WTC11 (cell line): Measurements from ENCODE around the gene BTBD9. TPM values are rescaled to one million over a fixed set of nuclear protein-coding genes. Genes with fewer than 3 reads are reported as not detected.

ENCODE experiments used
- ATAC-seq: fragments of 200-7000 bp; cut with Tn5 transposase; 2 replicates; pipeline ENCODE4 v1.10.0; 2021; ENCODE audit warnings: mild to moderate bottlenecking, moderate library complexity
- CTCF ChIA-PET: fragments of 300-600 bp; sonication (Branson Sonifier 250); formaldehyde crosslinking; loops from one replicate; lab custom pipeline; 2021; ENCODE audit warnings: antibody characterized with exemption; lab: Charles Lee
- POLR2A ChIA-PET: fragments of 350-600 bp; sonication (Branson Sonifier 250); formaldehyde crosslinking; loops from one replicate; lab custom pipeline; 2021; ENCODE audit warnings: antibody characterized with exemption; lab: Charles Lee
- DNase-seq: peaks from one replicate; pipeline ENCODE4 v3.0.0; 2021; ENCODE audit warnings: low spot score
- H3K27ac Mint-ChIP-seq: 2 replicates; pipeline ENCODE4 v1.8.0; 2021; ENCODE audit warnings: mixed read lengths
- H3K27me3 Mint-ChIP-seq: 2 replicates; pipeline ENCODE4 v1.8.0; 2021; ENCODE audit warnings: low read depth, mild to moderate bottlenecking, moderate library complexity, mixed read lengths
- H3K36me3 Mint-ChIP-seq: 2 replicates; pipeline ENCODE4 v1.8.0; 2021; ENCODE audit warnings: mixed read lengths
- H3K4me1 Mint-ChIP-seq: 2 replicates; pipeline ENCODE4 v1.8.0; 2022; ENCODE audit warnings: mixed read lengths
- H3K4me3 Mint-ChIP-seq: 2 replicates; pipeline ENCODE4 v1.8.0; 2021; ENCODE audit warnings: mild to moderate bottlenecking, moderate library complexity, mixed read lengths
- H3K9me3 Mint-ChIP-seq: 2 replicates; pipeline ENCODE4 v1.8.0; 2021; ENCODE audit warnings: mixed read lengths
- ATF3 ChIP-seq: sonication (generic); formaldehyde crosslinking; conservative IDR thresholded peaks from 2 replicates; pipeline ENCODE4 v1.8.1; 2022; ENCODE audit warnings: mild to moderate bottlenecking, missing genetic modification reagents
- CDX4 ChIP-seq: fragments of 250-450 bp; sonication (Bioruptor Pico); IDR thresholded peaks from 2 replicates; pipeline ENCODE4 v1.9.0; 2021; ENCODE audit warnings: moderate library complexity, mild to moderate bottlenecking, inconsistent platforms, borderline replicate concordance
- E2F1 ChIP-seq: sonication (generic); formaldehyde crosslinking; IDR thresholded peaks from 2 replicates; pipeline ENCODE4 v1.8.0; 2022; ENCODE audit warnings: mild to moderate bottlenecking, missing genetic modification reagents
- FOXJ3 ChIP-seq: sonication (generic); formaldehyde crosslinking; IDR thresholded peaks from 2 replicates; pipeline ENCODE4 v1.9.0; 2021; ENCODE audit warnings: missing genetic modification reagents, mild to moderate bottlenecking, borderline replicate concordance
- FOXP4 ChIP-seq: sonication (generic); formaldehyde crosslinking; IDR thresholded peaks from 2 replicates; pipeline ENCODE4 v1.8.0; 2022; ENCODE audit warnings: mild to moderate bottlenecking, missing genetic modification reagents
- HMGA2 ChIP-seq: fragments of 250-450 bp; sonication (Bioruptor Pico); IDR thresholded peaks from 2 replicates; pipeline ENCODE4 v1.4.0; 2021; ENCODE audit warnings: mild to moderate bottlenecking, moderate library complexity
- IRF2 ChIP-seq: sonication (generic); formaldehyde crosslinking; IDR thresholded peaks from 2 replicates; pipeline ENCODE4 v1.8.0; 2022; ENCODE audit warnings: low read depth, missing genetic modification reagents, borderline replicate concordance
- MLX ChIP-seq: sonication (generic); formaldehyde crosslinking; IDR thresholded peaks from 2 replicates; pipeline ENCODE4 v1.8.1; 2023; ENCODE audit warnings: mild to moderate bottlenecking, missing genetic modification reagents, moderate library complexity
- SOX15 ChIP-seq: fragments of 250-450 bp; sonication (Bioruptor Pico); IDR thresholded peaks from 2 replicates; pipeline ENCODE4 v1.9.0; 2021; ENCODE audit warnings: mild to moderate bottlenecking
- STAT6 ChIP-seq: sonication (generic); formaldehyde crosslinking; conservative IDR thresholded peaks from 2 replicates; pipeline ENCODE4 v1.8.1; 2023; ENCODE audit warnings: mild to moderate bottlenecking, low read depth, missing genetic modification reagents, moderate library complexity
- TCF7 ChIP-seq: sonication (generic); formaldehyde crosslinking; IDR thresholded peaks from 2 replicates; pipeline ENCODE4 v1.8.0; 2022; ENCODE audit warnings: mild to moderate bottlenecking, low read depth, missing genetic modification reagents, moderate library complexity
- TEAD1 ChIP-seq: sonication (generic); formaldehyde crosslinking; IDR thresholded peaks from 2 replicates; pipeline ENCODE4 v1.8.0; 2022; ENCODE audit warnings: mild to moderate bottlenecking, missing genetic modification reagents
- TP53 ChIP-seq: sonication (generic); formaldehyde crosslinking; IDR thresholded peaks from 2 replicates; pipeline ENCODE4 v1.8.1; 2023; ENCODE audit warnings: mild to moderate bottlenecking, missing genetic modification reagents
- ZBTB21 ChIP-seq: sonication (generic); formaldehyde crosslinking; IDR thresholded peaks from 2 replicates; pipeline ENCODE4 v1.8.1; 2023; ENCODE audit warnings: mild to moderate bottlenecking, missing genetic modification reagents, borderline replicate concordance
- ZNF317 ChIP-seq: sonication (generic); formaldehyde crosslinking; IDR thresholded peaks from 2 replicates; pipeline ENCODE4 v1.8.1; 2023; ENCODE audit warnings: low read depth, mild to moderate bottlenecking, moderate library complexity, missing genetic modification reagents, borderline replicate concordance
- ZNF416 ChIP-seq: fragments of 250-450 bp; sonication (Bioruptor Pico); IDR thresholded peaks from 2 replicates; pipeline ENCODE4 v1.9.0; 2021; ENCODE audit warnings: mild to moderate bottlenecking, inconsistent platforms
- ZNF532 ChIP-seq: fragments of 250-450 bp; sonication (Bioruptor Pico); IDR thresholded peaks from 2 replicates; pipeline ENCODE4 v1.9.0; 2021; ENCODE audit warnings: mild to moderate bottlenecking, borderline replicate concordance
- ZSCAN18 ChIP-seq: fragments of 250-450 bp; sonication (Bioruptor Pico); IDR thresholded peaks from 2 replicates; pipeline ENCODE4 v2.1.2; 2022; ENCODE audit warnings: mild to moderate bottlenecking, moderate library complexity
- total RNA-seq: library from RNA; stranded (reverse); gene quantifications from 3 replicates; pipeline ENCODE4 v1.2.3, GENCODE V29; 2021

BTBD9 gene
- total RNA-seq, 1 experiment from 2014 or later: 4.2 TPM

- Mint-ChIP-seq H3K36me3 (no peaks in the 10 kb centered on the region), H3K9me3 (no peaks in the 10 kb centered on the region), H3K27me3 (no peaks in the 10 kb centered on the region), H3K4me3 (no peak overlapping the region), H3K4me1 (peaks cover 26% of the 10 kb centered on the region), H3K27ac (no peak overlapping the region)
- DNase-seq (no peak), ATAC-seq (no peak)
- ChIA-PET POLR2A (no interaction called here), CTCF (no interaction called here)
- no peak for TF ChIP-seq TCF7 (CRISPR knock-in tag)
- TF ChIP-seq CDX4 (CRISPR knock-in tag): no peak
- no peak for TF ChIP-seq HMGA2
- no peak for TF ChIP-seq FOXJ3 (CRISPR knock-in tag)
- TF ChIP-seq MLX (CRISPR knock-in tag): no peak
- no peak for TF ChIP-seq STAT6
- no peak for TF ChIP-seq IRF2 (CRISPR knock-in tag)
- TF ChIP-seq ZNF532 (CRISPR knock-in tag): no peak
- no peak for TF ChIP-seq FOXP4 (CRISPR knock-in tag)
- TF ChIP-seq E2F1 (CRISPR knock-in tag): no peak
- TF ChIP-seq ZNF317 (CRISPR knock-in tag): no peak
- no peak for TF ChIP-seq SOX15 (CRISPR knock-in tag)
- no peak for TF ChIP-seq ZNF416 (CRISPR knock-in tag)
- no peak for TF ChIP-seq ATF3 (CRISPR knock-in tag)
- TF ChIP-seq ZBTB21: no peak
- TF ChIP-seq TEAD1 (CRISPR knock-in tag): no peak
- no peak for TF ChIP-seq TP53 (CRISPR knock-in tag)
- no peak for TF ChIP-seq ZSCAN18
Measured at GRCh38 chr6:38438097-38438496, 201.6 kb downstream of the BTBD9 start.
